HG03039 (cell line): ENCODE results near the gene SMIM5.

Source experiments
- ATAC-seq: cut with Tn5 transposase; IDR thresholded peaks from one replicate; pipeline ENCODE4 v1.9.1; 2021; ENCODE audit warnings: mild to moderate bottlenecking, moderate library complexity; ENCODE audit not compliant: unreplicated experiment

The SMIM5 gene

DNA sequence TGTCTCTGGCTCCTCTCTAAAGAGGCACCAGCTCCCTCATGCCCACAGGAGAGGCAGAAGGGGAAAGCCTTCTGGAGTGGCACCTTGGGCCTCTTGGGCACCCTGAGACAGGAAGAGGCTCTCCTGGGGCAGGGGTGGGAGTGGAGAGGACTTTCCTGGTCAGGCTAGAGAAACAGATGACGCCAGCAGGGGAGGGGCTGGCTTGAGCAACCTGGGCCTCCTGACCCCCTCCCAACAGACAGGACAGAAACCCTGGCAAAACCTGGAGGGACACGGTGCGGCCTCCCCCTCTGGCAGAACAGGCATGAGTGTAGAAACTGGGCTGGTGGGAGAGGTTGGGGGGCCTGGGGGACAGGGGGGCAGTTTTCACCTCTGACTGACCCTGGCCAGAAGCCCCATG, 6.1 kb downstream of the SMIM5 start:
- no peak for ATAC-seq

GRCh38 chr17:75639771-75640555, 6.7 kb downstream of the SMIM5 start:
- ATAC-seq: no peak

DNA sequence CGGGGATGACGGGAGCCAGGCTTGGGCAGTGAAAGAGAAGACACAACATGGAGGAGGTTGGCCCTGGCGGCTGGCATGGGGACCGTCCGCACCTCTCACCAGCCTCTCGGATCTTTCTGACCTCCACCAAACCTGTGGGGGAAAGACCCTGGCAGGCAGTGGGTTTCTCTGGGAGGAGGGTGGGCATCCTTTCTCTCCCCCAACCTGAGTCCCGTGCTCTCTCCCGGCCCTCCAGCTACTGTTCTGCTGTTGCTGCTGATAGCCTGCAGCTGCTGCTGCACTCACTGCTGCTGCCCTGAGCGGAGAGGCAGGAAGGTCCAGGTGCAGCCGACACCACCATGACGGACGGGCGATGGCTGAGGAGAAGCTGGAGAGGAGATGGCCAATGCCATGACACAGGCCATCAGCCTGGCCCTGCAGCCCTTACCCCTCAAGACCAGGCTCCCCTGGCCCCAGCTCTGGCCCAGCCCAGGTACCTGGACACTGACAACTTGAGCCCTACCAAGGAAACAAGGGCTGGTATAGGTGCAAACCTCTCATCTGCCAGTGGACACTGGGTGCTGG, 7.4 kb downstream of the SMIM5 start:
- no peak for ATAC-seq

- no peak for ATAC-seq
These were observed 8.1 kb downstream of the SMIM5 start for GRCh38 chr17:75641343-75641742.

GRCh38 chr17:75642182-75642783, 9.0 kb downstream of the SMIM5 start:
- ATAC-seq: no peak

- ATAC-seq: no peak
These were observed 9.8 kb downstream of the SMIM5 start for GRCh38 chr17:75642784-75643642.

DNA sequence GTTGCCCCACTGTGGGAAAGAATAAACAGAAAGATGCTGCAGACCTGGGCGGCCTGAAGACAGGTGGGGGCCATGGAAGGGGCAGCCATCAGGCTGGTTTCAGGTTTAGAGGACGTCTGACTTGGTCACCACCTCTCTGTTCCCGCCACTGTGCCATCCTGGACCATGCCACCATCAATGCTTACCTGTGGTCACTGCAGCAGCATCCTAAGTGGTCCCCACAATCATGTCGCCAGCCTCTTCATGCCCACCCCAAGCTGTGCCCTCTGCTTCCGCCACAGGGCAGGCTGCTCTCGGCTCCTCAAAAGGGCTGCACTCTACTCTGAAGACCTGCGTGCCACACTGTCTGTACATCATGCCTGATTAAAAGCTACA, 10.4 kb downstream of the SMIM5 start:
- no peak for ATAC-seq

GRCh38 chr17:75645501-75645888, 12.3 kb downstream of the SMIM5 start:
- no peak for ATAC-seq

GRCh38 chr17:75645889-75646637, 12.8 kb downstream of the SMIM5 start:
- no peak for ATAC-seq

DNA sequence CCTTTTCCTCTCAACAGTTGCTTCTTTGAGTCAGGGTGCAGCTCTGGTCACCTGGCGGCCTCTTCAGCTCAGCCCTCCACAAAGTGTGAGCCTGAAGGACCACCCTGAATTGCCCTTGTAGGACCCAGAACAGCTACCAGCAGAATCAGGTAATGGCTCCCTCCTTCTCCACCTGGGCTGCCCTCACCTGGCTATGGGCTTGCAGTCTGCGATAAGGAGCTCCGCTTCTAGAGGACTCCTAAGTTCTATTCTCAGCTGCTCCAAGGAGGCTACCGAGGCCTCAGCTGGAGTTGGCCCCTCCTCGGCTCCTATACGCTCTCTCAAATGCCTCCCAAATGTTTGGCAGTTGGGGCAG, 13.4 kb downstream of the SMIM5 start:
- ATAC-seq: no peak

DNA sequence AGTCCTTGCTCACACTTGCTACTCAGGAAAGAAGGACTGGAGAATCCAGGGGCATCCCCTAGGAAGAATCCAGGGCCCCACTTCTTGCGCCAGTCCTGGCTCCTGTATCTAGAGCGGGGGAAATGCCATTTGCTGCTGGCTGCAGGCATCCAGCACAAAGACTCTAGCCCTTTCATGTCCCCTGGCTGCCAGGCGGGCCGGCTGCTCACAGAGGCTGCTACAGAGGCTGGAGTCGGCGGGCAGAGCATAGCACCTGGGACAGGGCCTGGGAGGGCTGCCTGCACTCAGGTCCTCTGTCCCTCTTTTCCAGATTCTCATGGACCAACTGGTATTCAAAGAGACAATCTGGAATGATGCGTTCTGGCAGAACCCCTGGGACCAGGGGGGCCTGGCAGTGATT, 13.8 kb downstream of the SMIM5 start:
- ATAC-seq: no peak

GRCh38 chr17:75647921-75648320, 14.7 kb downstream of the SMIM5 start:
- no peak for ATAC-seq

DNA sequence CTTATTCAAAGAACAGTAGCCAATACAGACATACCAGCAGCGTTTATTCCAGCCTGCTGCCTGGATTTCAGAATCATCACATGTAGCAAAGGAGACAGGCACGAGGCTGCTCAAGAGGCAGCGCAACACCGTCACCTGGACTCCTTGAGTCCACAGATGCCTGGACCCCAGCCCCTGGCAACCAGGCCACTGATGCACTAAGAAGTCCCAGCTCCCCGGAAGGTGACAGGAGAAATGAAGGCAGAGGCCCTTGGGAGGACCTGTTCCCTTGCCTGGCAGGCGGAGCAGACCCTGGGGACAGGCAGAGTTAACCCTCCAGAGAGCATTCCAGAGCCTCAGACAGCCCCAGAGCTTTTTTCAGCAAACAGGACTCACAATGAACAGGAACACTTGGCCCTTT, 16.5 kb downstream of the SMIM5 start:
- ATAC-seq: no peak

DNA sequence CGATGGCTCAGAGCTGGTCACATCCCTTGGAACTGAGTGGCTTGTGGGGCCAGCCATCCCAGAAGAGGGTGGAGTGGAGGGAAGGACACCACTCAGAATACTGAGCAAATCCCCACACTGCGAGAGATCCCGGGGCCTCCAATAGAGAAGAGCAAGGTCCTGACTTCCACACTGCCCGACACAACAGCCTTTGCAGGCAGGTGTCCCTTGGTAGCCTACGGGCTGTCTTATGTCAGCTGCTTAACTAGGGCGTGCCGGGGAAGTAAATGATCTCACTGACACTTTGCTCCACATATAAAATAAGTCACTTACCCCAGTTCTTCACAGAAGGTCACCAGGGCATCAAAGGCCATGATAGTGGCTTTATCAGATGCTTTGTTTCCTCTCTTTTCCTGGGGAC, 17.6 kb downstream of the SMIM5 start:
- ATAC-seq: no peak

GRCh38 chr17:75652341-75652740, 19.1 kb downstream of the SMIM5 start:
- ATAC-seq: no peak

DNA sequence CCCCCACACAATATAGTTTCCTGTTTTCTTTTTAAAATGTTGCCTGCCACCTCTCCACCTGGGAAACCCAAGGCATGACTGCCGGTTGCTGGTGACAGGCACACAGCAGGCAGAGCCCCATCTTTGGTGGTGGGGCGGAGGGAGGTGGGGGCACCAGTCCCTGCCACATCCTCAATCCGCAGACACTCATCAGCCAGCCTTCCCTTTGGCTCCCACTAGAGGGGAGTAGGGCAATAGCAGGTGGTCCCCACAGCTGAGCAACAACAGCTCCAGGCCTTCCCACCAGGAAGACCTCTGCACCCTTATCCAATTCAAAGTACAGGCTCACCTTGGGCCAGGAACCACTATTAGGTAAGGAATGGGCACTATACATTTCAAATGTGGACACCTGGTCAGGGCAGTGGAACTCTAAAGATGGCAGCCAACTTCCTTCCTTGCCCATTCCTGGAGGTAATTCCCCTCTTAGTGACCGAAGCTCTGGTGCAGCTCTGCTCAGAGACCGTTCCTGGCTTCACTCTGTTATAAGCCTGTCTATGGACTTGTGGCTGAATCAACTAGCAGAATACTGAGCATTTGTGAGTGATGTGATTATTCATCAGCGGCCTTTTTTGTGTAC, 19.8 kb downstream of the SMIM5 start:
- ATAC-seq: no peak

- ATAC-seq: no peak
These were observed 20.9 kb downstream of the SMIM5 start for GRCh38 chr17:75654176-75654575.

GRCh38 chr17:75658237-75658636, 25.0 kb downstream of the SMIM5 start:
- no peak for ATAC-seq

DNA sequence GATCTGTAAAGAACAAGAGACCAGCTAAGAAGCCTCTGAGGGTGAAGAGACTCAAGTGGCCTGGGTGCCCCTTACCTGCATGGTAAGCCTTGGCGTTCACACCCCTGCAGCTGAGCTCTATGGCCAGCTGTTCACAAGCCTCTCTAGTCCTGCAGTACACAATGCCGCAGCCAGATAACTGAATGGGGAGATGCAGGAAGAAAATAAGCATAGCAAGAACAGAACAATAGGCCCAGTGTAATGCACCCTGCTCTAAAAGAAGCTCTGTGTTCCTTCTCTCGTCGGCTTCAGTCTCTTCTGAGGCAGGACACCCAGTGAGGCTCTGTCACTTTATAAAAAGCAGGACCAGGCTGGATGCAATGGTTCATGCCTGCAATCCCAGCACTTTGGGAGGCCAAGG, 28.3 kb downstream of the SMIM5 start:
- no peak for ATAC-seq

DNA sequence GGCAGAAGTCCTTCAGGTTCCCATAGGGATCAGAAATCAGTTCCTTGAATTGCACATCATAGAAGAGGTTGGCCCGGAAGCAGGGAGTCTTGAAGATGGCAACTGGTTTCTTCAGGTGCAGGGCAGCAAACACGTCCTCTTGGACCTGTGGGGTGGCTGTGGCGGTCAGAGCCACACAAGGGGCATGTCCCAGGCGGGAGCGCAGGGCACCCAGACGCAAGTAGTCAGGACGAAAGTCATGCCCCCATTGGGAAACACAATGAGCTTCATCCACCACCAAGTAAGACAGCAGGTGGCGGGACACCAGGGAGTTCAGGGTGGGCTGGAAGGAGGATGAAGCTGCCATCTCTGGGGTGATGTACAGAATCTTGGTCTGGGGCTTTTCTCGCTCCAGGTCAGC, 29.3 kb downstream of the SMIM5 start:
- ATAC-seq: no peak
